GM19468 (cell line): ENCODE results near the gene FOXL2.

Source experiments
- ATAC-seq: cut with Tn5 transposase; IDR thresholded peaks from one replicate; pipeline ENCODE4 v1.9.1; 2021; ENCODE audit warnings: mild to moderate bottlenecking, moderate library complexity, moderate number of reproducible peaks; ENCODE audit not compliant: unreplicated experiment; ENCODE audit errors: extremely low read depth

FOXL2 gene

DNA sequence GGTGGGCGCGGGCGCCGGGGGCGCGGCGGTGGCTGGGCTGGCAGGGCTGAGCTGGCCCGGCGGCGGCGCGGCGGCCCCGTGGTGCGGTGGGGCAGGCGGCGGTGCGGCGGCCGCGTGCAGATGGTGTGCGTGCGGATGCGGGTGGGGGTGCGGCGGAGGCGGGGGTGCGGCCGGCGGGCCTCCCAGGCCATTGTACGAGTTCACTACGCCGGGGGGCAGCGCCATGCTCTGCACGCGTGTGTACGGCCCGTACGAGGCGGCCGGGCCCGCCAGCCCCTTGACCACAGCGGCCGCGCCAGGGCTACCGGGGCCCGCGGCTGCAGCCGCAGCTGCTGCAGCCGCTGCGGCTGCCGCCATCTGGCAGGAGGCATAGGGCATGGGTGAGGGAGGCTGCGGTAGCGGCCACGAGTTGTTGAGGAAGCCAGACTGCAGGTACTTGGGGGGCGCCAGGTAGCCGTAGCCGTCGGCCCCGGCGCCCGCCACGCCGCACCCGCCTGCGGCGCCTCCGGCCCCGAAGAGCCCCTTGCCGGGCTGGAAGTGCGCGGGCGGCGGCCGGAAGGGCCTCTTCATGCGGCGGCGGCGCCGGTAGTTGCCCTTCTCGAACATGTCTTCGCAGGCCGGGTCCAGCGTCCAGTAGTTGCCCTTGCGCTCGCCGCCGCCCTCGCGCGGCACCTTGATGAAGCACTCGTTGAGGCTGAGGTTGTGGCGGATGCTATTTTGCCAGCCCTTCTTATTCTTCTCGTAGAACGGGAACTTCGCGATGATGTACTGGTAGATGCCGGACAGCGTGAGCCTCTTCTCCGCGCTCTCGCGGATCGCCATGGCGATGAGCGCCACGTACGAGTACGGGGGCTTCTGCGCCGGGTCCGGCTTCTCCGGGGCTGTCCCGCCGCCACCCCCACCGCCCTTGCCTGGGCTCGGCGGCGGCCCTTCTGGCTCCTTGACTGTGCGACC, 951 bp downstream of the FOXL2 start:
- ATAC-seq: no peak

DNA sequence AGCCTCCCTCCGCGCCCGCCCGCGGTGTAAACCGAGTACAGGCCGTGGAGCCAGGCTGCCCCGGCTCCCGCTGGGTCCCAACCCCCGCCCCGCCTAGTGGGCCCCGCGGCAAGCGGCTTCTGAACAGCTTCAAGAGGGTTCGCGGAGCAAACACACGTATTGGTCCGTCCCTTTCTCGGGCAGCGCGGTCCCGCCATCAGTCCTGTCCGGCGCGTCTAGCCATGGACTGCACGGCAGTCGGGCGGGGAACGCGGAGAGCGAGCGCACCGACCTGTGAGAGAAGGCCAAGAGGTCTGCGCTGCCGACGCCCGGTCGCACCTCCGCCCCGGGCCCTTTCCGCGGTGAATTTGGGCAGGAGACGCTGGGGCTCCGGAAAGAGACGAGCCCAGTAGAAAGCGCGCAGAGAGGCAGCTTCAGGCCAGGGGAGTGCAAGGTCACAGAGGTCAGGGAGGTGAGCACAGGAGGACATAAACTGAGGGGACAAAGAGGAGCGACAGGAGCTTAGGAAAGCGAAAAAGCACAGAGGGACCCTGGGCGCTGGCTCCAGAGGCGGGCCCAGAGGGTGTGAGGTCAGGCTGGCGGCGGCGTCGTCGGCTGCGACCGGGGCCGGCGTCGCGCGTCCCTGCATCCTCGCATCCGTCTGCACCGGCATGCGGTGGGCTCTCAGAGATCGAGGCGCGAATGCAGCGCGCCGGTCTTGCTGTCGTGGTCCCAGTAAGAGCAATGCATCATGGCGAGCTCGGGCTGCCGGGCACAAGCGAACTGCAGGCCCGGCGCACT, 1.8 kb downstream of the FOXL2 start:
- ATAC-seq: no peak

DNA sequence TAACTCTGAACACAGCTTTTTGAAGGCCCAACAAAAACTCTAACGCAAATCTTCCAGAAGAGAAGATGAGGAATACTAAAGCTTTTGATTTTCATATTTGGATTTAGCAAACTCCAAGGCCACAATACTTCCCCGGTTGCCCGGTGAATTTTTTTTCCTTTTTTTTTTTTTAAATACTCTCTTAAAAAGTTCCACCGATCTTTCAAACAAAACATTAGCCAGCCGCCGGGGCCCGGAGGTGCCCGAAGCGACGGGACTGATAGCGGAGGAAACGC, 2.3 kb downstream of the FOXL2 start:
- ATAC-seq: no peak

DNA sequence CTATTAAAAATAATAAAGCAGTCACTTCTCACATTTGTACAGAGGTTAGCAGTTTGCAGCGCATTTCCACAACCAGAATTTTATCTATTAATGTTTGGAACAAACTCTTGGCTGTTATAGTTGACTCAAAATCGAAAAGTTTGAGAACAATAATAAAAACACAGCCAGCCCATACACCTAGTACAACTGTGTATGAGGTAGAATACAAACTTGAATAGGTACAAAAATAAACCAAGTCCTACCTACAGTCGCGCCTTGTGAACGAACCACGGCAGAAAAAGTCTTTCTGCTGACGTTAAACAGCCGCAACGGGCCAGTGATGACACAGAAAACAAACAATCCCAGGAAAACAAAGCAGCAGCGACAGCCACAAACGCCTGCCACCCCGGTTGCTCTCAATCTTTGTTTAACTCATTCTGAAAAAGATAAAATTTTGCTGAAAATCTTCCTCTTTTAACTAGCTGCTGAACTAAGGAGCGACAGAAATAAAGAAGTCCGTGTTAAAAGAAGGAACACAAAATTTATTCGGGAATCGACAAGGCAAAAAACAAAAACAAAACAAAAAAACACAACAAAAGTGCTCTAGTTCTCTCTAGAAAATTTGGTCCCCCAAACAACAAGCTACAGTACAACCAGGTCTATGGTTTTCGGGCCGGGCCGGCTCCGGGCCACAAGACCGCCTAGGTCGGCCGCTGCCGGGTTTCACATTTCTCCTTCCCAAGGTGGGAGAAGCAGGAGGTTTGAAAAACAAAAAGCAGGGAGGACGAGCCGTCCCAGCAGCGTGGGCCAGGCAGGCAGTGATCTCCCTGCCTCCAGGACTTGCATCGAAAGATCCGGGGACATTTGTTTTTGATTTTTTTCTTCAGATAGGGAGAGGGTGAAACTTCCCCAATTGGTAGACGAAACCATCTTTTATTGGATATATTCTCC, 2.9 kb downstream of the FOXL2 start:
- no peak for ATAC-seq

DNA sequence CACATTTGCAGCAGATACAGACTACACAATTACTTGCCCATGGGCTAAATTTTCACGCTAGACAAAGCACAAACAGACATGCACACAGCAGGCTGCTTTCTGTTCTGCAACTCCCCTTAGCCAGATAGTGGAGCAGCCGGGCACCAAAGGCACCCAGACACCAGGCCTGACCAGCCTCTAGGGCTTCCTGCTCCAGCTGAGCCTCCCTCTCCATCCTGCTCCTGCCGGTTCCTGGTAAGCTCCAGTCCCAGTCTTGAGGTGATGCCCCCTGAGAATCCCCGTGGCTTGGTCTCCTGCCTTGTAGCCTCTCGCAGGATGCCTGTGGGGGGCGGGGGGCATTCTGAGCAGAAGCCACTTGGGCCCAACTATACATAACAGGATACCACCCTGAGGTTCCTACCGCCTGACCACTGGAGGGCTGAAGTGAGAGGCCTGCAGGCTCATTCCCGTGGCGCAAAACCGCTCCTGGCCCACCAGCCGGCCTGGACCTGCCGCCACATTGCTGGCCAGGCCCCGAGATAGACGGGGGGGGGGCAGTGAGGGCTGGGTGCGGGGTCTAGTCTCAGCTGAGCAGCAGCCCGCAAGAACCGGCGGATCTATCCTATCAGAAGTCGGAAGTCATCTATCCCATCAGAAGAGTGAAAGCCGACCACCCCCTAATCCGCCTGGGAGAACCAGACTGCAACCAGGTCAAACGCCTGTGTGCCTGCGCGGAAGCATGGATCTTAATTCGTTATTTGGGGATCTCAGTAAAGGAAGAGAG, 3.9 kb downstream of the FOXL2 start:
- no peak for ATAC-seq

DNA sequence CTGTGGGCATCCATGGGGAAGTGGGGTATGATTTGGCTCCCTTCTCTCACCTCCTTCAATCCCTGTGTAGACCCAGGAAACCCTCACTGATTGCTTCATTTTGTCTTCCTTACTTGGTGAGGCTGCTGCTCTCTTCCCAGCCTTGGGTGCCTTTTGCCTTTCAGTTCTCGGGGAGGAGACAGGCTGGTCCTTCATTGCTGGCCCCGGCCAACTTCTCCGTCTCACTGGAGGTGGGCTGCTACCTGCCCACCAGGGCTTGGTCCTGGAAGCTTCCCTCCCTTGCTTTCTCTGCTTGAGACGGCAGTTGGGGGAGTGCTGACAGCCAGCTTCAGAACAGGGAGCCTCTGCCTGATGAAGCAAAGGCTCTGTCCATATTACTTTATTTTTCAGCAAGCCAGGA, 4.7 kb downstream of the FOXL2 start:
- ATAC-seq: no peak

DNA sequence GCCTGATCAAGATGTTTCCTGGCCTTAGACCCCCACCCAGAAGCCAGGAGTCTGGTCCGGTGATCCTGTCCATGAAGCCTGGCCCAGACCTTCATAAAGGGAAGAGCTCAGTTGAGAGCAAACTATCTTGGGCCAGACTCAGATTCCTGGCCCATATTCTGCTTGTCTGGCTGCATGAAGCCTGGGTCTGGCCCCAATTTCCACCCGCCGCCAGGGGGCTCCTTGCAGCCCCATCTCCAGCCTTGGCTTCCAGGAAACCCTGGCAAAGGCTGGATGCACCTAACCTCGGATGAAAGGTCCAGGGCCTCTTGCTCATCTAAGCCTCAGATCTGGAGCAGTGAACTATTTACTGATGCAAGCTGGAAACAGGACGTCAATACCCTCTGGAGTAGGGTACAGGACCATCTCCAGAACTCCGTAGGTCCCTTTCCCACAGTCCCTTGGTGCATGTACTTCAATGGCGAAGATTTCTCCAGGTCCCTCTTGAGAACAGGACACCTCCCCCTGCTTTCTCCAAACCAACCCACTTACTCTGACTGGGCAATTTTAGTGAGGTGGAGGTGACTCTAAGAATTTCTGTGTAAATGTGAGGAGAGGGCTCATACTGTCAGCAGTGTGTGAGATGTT, 5.6 kb downstream of the FOXL2 start:
- no peak for ATAC-seq

DNA sequence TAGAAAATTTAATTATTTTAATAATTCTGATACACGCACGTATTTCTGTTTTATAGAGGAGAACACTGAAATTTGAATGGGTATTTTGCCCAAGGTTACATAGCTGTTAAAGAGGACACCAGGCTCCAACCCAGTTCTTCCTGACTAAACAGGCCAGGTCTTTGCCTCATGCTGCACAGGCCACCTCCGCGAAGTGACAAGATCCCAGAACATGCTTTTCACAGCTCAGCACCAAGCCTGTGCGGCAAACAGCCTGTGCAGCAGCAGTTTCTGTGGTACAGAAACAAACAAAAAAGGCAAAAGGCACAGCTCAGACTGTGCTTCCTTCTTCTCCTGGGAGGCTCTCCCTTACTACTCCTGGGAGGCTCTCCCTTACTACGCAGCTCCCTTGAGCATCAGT, 6.5 kb downstream of the FOXL2 start:
- no peak for ATAC-seq

DNA sequence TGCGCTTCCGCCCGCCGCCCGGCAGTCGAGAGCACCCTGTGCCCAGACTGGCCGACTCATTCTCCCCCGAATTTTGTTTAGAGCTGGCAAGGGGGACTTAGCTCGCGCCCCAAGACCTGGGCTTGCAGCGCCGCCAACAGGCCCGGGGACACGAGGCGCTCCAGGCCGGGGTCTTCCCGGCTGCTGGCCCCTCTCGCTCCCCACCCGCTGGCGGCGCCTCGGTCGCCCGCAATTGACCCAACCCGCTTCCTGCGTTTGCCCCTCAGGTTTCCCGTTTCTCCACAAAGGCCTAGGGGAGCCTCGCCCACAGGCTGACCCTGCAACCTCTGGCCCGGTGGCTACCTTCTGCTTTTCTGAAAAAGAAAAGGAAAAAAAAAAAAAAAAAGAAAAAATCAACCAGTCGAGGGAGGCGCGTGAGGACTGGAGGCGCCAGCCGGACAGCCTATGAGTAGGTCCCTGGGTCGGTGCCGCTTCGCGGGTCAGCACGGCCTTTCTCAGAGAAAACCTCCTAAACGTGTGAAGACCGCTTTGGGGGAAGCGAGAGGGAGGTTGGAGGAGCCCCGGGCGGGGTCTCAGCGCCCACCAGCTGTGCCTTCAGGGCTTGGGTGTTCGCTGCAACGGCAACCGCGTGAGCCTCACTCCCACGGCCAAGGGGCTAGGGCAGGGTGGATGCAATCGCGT, 7.2 kb downstream of the FOXL2 start:
- ATAC-seq: no peak

DNA sequence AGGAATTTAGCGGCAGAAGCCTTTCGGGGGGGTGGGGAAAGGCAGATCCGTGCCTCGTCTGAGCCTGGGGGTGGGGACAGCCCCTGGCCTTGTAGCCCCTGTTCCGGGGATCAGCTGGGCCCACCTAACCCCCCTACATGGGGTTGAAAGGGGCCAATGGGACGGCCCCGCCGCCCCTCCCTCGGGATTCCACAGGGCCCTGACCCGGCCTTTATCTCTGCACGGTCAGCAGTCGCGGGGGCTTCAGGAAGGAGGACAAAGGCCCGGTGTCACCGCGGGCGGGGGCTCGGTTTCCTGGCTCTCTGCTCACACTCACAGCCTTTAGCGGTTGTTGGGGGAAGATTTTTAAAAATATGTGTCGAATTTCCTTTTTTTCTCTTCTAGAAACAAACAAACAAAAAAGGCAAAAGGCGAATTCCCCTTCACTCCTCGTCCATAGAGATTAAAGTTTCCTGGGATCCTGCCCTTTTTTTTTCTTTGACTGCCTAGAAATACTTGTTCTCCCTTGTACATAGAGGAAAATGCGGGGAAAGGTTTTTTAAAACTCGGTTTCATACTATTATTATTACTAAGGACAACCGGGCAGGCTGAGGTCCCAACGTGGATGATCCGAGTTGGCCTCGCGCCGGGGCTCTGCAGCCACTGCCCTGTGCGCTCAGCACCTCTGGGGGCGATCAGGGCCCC, 7.9 kb downstream of the FOXL2 start:
- ATAC-seq: no peak

DNA sequence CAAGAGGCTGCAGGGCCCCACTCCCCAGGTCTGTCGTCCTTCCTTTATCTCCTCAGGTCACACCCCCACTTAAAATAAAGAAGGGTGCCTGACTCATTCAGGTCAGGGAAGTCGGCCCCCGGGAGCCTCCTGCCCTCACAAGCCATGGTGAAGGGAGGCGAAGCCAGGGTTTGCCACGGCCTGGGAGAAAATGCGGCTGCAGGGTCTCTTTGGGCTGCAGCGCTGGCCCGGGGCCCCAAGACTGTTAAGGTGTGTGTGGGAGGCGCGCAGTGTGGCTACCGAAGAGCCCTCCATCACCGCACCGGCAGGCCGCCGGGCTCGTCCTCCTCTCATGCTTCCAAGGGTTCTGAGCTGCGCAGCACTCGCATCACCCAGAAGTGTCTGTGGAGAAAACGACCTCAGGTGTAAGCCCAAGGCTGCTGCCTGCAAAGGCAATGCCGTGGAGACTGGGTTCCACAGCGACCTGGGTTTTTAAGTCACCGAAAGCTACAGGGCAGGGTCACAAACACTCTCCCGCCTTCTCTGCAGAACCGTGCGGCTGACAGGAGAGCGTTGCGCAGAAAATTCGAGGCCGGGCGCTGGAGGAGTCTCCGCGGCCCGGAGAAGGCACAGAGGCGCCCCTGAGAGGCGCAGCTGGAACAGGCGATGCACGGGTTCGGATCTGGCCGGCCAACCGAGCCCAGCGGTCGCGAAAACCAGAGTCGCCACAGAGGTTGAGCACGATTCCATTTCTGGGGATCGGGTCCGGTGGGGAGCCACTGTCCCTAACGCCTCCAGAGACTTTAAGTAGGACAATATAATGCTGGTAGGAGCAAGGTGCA, 8.7 kb downstream of the FOXL2 start:
- ATAC-seq: no peak

DNA sequence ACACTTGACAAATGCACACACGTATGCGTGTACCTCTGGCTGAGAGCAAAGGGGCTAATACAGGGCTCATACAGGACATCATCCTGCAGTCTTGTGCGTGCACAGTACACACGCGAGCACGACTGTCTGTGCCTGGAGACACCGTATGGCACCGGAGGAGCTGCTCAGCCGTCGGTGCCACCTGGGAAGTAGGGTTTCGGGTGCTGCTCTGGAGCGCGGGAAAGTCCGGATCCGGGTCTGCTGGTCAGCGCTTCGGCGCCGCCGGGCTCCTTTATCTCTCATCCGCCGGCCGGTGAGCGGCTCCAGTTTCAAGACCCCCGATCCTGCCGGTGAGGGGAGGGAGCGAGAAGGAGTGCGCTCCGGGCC, 9.3 kb downstream of the FOXL2 start:
- ATAC-seq: no peak

DNA sequence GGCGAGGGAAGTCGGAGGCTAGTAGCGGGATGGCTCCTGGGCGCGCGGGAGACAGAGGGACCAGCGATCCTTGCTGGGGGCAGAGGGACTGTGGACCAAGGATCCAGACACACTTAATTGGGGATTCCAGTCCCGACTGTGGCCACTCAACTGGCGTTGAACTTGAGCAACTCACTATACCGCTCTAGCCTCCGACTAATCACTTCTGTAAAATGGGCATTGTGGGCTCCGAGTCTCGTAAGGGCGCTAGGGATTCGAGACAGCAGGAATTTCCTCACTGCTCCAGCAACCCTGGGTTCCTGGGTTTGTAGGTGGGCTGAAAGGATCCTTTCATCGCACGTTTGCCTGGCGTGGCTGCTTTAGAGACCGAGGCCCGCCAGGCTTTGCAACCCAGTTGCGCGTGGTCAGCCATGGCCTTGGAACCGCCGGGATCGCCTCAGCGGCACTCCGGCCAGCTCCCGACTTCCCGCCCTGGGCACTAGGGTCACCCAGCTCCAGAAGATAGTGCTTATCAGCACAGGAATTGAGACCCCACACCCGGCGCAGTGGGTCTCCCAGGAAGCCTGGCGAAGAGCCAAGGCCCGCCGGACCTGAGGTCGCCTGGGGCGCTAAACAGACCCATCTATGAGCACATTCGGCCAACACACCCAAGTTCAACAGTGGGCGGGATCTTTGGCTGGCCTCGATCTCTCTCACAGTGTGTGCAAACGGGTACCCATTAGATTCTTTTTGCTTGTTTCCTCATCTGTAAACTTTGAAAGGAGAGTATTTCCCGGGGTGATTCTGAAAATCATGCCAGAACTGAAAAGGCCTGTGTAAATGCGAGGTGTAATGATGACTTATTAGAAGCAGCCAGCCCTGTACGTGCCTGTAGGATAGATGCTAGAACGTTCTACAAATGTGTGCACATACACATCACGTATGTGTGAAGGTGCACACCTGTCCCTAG, 9.9 kb downstream of the FOXL2 start:
- ATAC-seq: no peak

DNA sequence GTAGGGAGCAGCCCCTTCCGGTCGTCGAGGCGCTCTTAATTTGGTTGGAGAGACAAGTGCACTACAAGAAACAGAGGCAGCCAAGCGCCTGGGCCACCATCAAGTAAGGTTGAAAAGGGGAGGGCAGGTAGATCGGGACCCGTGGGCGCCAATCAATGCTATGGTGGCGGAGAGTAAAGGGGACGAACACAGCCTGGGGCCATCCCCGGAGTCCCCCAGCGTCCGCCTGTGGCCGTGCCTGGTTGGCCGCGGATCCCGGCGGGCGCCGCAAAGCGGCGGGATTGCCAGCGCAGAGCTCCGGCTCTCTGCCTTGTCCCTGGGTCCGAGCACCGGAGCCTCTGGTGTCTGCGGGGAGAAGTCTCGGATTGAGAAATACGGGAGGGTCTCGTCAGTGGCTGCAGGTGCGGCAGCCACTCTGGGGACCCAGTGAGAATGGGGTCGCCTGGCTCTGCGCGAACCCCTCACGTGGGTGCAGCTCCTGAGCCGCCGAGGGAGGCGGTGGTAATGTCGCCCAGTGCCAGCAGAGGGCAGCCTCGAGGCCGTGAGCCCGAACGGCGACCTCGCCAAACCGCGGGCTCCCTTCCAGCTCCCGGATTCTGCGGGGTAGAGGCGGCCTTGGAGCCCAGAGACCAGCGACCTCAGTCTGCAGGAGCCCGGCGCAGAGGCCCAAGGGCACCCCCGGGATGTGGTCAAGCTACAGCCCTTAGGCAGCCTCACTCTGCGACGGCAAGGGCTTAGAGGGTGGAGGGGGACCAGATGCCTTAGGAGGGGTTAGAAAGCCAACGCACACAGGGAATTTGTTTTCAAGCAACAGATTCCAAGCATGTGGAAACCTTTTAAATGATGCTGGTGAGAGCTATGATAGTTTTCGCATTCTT, 10.8 kb downstream of the FOXL2 start:
- peak; percentile 55 for ATAC-seq

DNA sequence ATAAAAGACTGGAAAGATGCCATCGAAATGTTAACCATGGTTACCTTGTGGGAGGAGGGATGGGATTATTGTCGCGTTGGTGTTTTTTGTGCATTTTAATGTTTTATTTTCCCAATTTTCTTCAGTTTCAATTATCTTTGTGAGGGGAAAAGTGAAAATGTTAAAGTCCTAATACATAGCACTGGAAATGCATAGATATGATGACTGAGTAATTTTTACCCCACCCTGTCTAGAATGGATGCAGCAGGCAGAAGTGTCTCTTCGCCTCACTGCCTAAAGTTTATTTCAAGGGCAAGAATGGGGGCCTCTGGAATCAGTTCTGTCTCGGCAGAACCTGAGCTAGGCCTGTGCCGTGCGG, 11.5 kb downstream of the FOXL2 start:
- ATAC-seq: no peak
